PC-3 (cell line): ENCODE data around the gene WDR1.

Experiments used
- EZH2phosphoT487 ChIP-seq: fragments of 300-600 bp; sonication (generic); IDR thresholded peaks from 2 replicates; pipeline ENCODE4 v1.6.1; 2018; ENCODE audit warnings: mild to moderate bottlenecking, antibody characterized with exemption, low read length, borderline replicate concordance
- TF ChIP-seq, protein P1 (sequence below): fragments of 300-600 bp; sonication (generic); conservative IDR thresholded peaks from 2 replicates; pipeline ENCODE4 v1.5.1; 2017; ENCODE audit warnings: antibody characterized with exemption, low read depth, mild to moderate bottlenecking, low read length

- TF ChIP-seq, protein P1, sequence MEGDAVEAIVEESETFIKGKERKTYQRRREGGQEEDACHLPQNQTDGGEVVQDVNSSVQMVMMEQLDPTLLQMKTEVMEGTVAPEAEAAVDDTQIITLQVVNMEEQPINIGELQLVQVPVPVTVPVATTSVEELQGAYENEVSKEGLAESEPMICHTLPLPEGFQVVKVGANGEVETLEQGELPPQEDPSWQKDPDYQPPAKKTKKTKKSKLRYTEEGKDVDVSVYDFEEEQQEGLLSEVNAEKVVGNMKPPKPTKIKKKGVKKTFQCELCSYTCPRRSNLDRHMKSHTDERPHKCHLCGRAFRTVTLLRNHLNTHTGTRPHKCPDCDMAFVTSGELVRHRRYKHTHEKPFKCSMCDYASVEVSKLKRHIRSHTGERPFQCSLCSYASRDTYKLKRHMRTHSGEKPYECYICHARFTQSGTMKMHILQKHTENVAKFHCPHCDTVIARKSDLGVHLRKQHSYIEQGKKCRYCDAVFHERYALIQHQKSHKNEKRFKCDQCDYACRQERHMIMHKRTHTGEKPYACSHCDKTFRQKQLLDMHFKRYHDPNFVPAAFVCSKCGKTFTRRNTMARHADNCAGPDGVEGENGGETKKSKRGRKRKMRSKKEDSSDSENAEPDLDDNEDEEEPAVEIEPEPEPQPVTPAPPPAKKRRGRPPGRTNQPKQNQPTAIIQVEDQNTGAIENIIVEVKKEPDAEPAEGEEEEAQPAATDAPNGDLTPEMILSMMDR = no peak
- no peak for TF ChIP-seq EZH2phosphoT487
Measured at GRCh38 chr4:10082459-10083272, 33.9 kb downstream of the WDR1 start.
